AG08396 (cell line): ENCODE data around the gene HNRNPH1.

Experiments used
- DNase-seq: peaks from one replicate; pipeline ENCODE4 v3.0.0; 2012; ENCODE audit warnings: low spot score, mixed read lengths

HNRNPH1 gene

GRCh38 chr5:179621551-179622214, 1.8 kb downstream of the HNRNPH1 start:
- DNase-seq = no peak

GRCh38 chr5:179620703-179621350, 2.6 kb downstream of the HNRNPH1 start:
- DNase-seq = no peak

- DNase-seq = no peak
Measured at GRCh38 chr5:179620293-179620692, 3.2 kb downstream of the HNRNPH1 start.

- no peak for DNase-seq
Measured at GRCh38 chr5:179619776-179620175, 3.7 kb downstream of the HNRNPH1 start.

GRCh38 chr5:179618923-179619554, 4.4 kb downstream of the HNRNPH1 start:
- no peak for DNase-seq

GRCh38 chr5:179617930-179618329, 5.5 kb downstream of the HNRNPH1 start:
- DNase-seq = no peak

GRCh38 chr5:179616002-179616594, 7.4 kb downstream of the HNRNPH1 start:
- no peak for DNase-seq

GRCh38 chr5:179615203-179615602, 8.3 kb downstream of the HNRNPH1 start:
- no peak for DNase-seq

GRCh38 chr5:179614745-179615144, 8.7 kb downstream of the HNRNPH1 start:
- DNase-seq = no peak

GRCh38 chr5:179613460-179614071, 9.9 kb downstream of the HNRNPH1 start:
- no peak for DNase-seq

- no peak for DNase-seq
Measured at GRCh38 chr5:179612577-179613459, 10.7 kb downstream of the HNRNPH1 start.

GRCh38 chr5:179610903-179611265, 12.6 kb downstream of the HNRNPH1 start:
- no peak for DNase-seq

GRCh38 chr5:179610109-179610902, 13.2 kb downstream of the HNRNPH1 start:
- DNase-seq = no peak

- DNase-seq = no peak
Measured at GRCh38 chr5:179609834-179610108, 13.7 kb downstream of the HNRNPH1 start.

GRCh38 chr5:179608131-179608581, 15.3 kb downstream of the HNRNPH1 start:
- DNase-seq = no peak

GRCh38 chr5:179607160-179607931, 16.1 kb downstream of the HNRNPH1 start:
- no peak for DNase-seq

- no peak for DNase-seq
Measured at GRCh38 chr5:179606910-179607159, 16.6 kb downstream of the HNRNPH1 start.

- no peak for DNase-seq
Measured at GRCh38 chr5:179606071-179606909, 17.2 kb downstream of the HNRNPH1 start.

- DNase-seq = no peak
Measured at GRCh38 chr5:179605026-179605833, 18.2 kb downstream of the HNRNPH1 start.
